GM12891 (cell line): Measurements from ENCODE around the gene OCA2.

Source experiments
- POLR2A ChIP-seq: IDR thresholded peaks from 2 replicates; pipeline ENCODE4 v1.6.1; 2011; ENCODE audit warnings: low read depth, low read length, control low read depth
- POLR2AphosphoS5 ChIP-seq: IDR thresholded peaks from 2 replicates; pipeline ENCODE4 v1.6.1; 2011; ENCODE audit warnings: low read depth, low read length, control low read depth
- TAF1 ChIP-seq: IDR thresholded peaks from 2 replicates; pipeline ENCODE4 v1.6.1; 2011; ENCODE audit warnings: low read depth, low read length, control low read depth

- TF ChIP-seq TAF1 = no peak
- TF ChIP-seq POLR2A = no peak
- TF ChIP-seq POLR2AphosphoS5 = no peak
Observed at GRCh38 chr15:27764339-27764738, 334.8 kb downstream of the OCA2 start.
